Caco-2 (cell line): ENCODE measurements around the gene MYBBP1A. TPM values are rescaled to one million over a fixed set of nuclear protein-coding genes. Genes with fewer than 3 reads are reported as not detected.

ENCODE experiments used
- BruUV-seq: library from RNA; stranded (reverse); fragments of 400-500 nt; replicated peaks from 2 replicates; lab custom pipeline; 2021; lab: Mats Ljungman, UMichigan
- CTCF ChIA-PET: fragments of 300-600 bp; sonication (Branson Sonifier 250); formaldehyde crosslinking; loops from one replicate; lab custom pipeline; 2022; ENCODE audit warnings: antibody characterized with exemption; lab: Charles Lee
- POLR2A ChIA-PET: fragments of 300-600 bp; sonication (Branson Sonifier 250); formaldehyde crosslinking; loops from one replicate; lab custom pipeline; 2022; ENCODE audit warnings: antibody characterized with exemption; lab: Charles Lee
- DNase-seq, 2 experiments: peaks; one replicate each; pipeline versions ENCODE4 v3.0.0 to v3.0.0-alpha.2; 2020 to 2022
- H3K27me3 ChIP-seq: replicated peaks from 2 replicates; pipeline ENCODE4 v1.6.0; 2011; ENCODE audit warnings: low read length; ENCODE audit not compliant: control insufficient read depth, insufficient read depth
- H3K36me3 ChIP-seq: 2 replicates; pipeline ENCODE4 v1.5.1; 2011; ENCODE audit warnings: low read length; ENCODE audit not compliant: control insufficient read depth, insufficient read depth
- H3K4me1 ChIP-seq: fragments of 250-450 bp; sonication (Bioruptor Pico); 2 replicates; pipeline ENCODE4 v1.5.1; 2020; ENCODE audit warnings: mild to moderate bottlenecking
- H3K4me3 ChIP-seq: 2 replicates; pipeline ENCODE4 v1.5.1; 2011; ENCODE audit warnings: low read depth, mild to moderate bottlenecking, control low read depth, low read length
- H3K9me3 ChIP-seq: fragments of 250-450 bp; sonication (Bioruptor Pico); 2 replicates; pipeline ENCODE4 v1.5.1; 2020; ENCODE audit warnings: mild to moderate bottlenecking, moderate library complexity
- H3K27ac Mint-ChIP-seq: one replicate; pipeline ENCODE4 v1.8.0; 2022; ENCODE audit warnings: mixed read lengths; ENCODE audit not compliant: unreplicated experiment
- H3K27me3 Mint-ChIP-seq: one replicate; pipeline ENCODE4 v1.8.0; 2022; ENCODE audit warnings: mixed read lengths; ENCODE audit not compliant: insufficient read depth, unreplicated experiment
- H3K36me3 Mint-ChIP-seq: one replicate; pipeline ENCODE4 v1.8.0; 2022; ENCODE audit warnings: mild to moderate bottlenecking, mixed read lengths; ENCODE audit not compliant: insufficient read depth, unreplicated experiment
- H3K4me1 Mint-ChIP-seq: one replicate; pipeline ENCODE4 v1.8.0; 2022; ENCODE audit warnings: low read depth, mixed read lengths; ENCODE audit not compliant: unreplicated experiment
- H3K4me3 Mint-ChIP-seq: one replicate; pipeline ENCODE4 v1.8.0; 2022; ENCODE audit warnings: mild to moderate bottlenecking, moderate library complexity, mixed read lengths; ENCODE audit not compliant: unreplicated experiment
- H3K9me3 Mint-ChIP-seq: one replicate; pipeline ENCODE4 v1.8.0; 2022; ENCODE audit warnings: mixed read lengths; ENCODE audit not compliant: unreplicated experiment
- CTCF ChIP-seq, 2 experiments: fragments of 200-600 bp in 1 of 2; IDR thresholded peaks; 1 replicate in 1 of 2; 2 replicates in 1 of 2; pipeline versions ENCODE4 v1.5.1 to v1.8.0; 2011 to 2022; ENCODE audit warnings: antibody characterized with exemption in 1 of 2, control low read depth in 1 of 2, inconsistent platforms in 1 of 2, low read depth in 1 of 2, low read length in 1 of 2, mild to moderate bottlenecking in 1 of 2, moderate library complexity in 1 of 2; ENCODE audit not compliant: insufficient read depth in 1 of 2, severe bottlenecking in 1 of 2, unreplicated experiment in 1 of 2
- intact Hi-C: fragments of 100-400 bp; cut with micrococcal nuclease; formaldehyde crosslinking; loops from one replicate; pipeline ENCODE4 v1.10.0; 2022; ENCODE audit not compliant: unreplicated experiment
- total RNA-seq: library from RNA; stranded (reverse); gene quantifications from 2 replicates; pipeline ENCODE4 v1.2.3, GENCODE V29; 2022

Gene MYBBP1A
- total RNA-seq, 1 experiment from 2014 or later: 44.5 TPM

GRCh38 chr17:4548061-4548461, 7.1 kb downstream of the MYBBP1A start:
- no peaks in the 10 kb centered on the region for H3K4me1 ChIP-seq

DNA sequence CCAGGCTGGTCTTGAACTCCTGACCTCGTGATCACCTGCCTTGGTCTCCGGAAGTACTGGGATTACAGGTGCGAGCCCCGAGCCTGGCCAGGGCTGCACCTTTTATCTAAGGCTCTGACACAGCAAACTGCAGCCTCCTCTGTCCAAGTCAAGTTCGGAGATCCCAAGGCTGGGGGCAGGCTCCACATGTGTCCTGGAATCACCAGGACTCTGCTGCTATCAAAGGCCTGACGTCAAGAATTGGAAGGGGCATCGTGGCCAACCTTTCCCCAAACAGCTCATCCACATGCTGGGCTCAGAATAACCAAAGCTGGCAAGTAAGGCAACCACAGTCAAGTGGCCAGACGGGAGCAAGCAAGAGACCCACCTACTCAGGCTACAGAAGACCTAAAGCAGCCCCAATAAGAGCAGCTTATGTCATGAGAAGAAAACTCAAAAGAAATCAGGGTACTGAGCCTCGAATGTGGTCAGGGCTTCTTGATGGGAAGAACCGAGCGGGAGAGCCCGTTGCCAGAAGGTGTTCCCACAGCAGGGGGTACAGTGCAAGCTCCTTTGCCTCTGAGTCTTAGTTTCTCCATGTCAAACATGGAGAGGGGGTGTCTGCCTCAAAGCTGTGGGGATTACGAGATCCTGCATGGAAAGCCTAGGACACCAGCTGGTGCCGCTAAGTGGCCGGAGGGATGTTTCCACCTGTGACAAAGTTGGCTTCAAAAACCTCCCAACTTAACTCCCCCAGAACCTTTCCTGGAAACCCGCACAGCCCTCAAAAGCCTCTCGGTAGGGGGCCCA, 7.9 kb downstream of the MYBBP1A start:
- ChIA-PET CTCF (no interaction called here), POLR2A (no interaction called here)
- Histone ChIP-seq H3K9me3 (no peaks in the 10 kb centered on the region), H3K36me3 (no peaks in the 10 kb centered on the region), H3K4me1 (no peaks in the 10 kb centered on the region), H3K27me3 (no peaks in the 10 kb centered on the region), H3K4me3 (no peak overlapping the region)
- no TSS peak for BruUV-seq
- Mint-ChIP-seq H3K4me1 (no peaks in the 10 kb centered on the region), H3K36me3 (peaks cover 33% of the 10 kb centered on the region), H3K27me3 (no peaks in the 10 kb centered on the region), H3K4me3 (no peak overlapping the region), H3K27ac (no peak overlapping the region), H3K9me3 (no peaks in the 10 kb centered on the region)
- intact Hi-C loops: no loop called here
- no peak for TF ChIP-seq CTCF (IDR thresholded peaks at IDR 0.05; ENCODE audit: insufficient read depth in 1 of 2, low read depth in 1 of 2, low read length in 1 of 2, severe bottlenecking in 1 of 2, unreplicated experiment in 1 of 2)
- DNase-seq: no peak

More at GRCh38 chr17:4548061-4548461, 7.1 kb downstream of the MYBBP1A start:
- no peak overlapping the region for H3K4me3 Mint-ChIP-seq
- H3K9me3 Mint-ChIP-seq: no peaks in the 10 kb centered on the region
- CTCF ChIA-PET: no interaction called here
- intact Hi-C loops: no loop called here
- no peak overlapping the region for H3K4me3 ChIP-seq
- H3K27ac Mint-ChIP-seq: no peak overlapping the region
- H3K27me3 ChIP-seq: no peaks in the 10 kb centered on the region
- no peak for DNase-seq
- POLR2A ChIA-PET: no interaction called here
- no peaks in the 10 kb centered on the region for H3K36me3 ChIP-seq
- peaks cover 27% of the 10 kb centered on the region for H3K36me3 Mint-ChIP-seq
- H3K4me1 Mint-ChIP-seq: no peaks in the 10 kb centered on the region
- H3K27me3 Mint-ChIP-seq: no peaks in the 10 kb centered on the region
- no peaks in the 10 kb centered on the region for H3K9me3 ChIP-seq
- no peak for TF ChIP-seq CTCF (IDR thresholded peaks at IDR 0.05; ENCODE audit: insufficient read depth in 1 of 2, low read depth in 1 of 2, low read length in 1 of 2, severe bottlenecking in 1 of 2, unreplicated experiment in 1 of 2)
- BruUV-seq: no TSS peak

DNA sequence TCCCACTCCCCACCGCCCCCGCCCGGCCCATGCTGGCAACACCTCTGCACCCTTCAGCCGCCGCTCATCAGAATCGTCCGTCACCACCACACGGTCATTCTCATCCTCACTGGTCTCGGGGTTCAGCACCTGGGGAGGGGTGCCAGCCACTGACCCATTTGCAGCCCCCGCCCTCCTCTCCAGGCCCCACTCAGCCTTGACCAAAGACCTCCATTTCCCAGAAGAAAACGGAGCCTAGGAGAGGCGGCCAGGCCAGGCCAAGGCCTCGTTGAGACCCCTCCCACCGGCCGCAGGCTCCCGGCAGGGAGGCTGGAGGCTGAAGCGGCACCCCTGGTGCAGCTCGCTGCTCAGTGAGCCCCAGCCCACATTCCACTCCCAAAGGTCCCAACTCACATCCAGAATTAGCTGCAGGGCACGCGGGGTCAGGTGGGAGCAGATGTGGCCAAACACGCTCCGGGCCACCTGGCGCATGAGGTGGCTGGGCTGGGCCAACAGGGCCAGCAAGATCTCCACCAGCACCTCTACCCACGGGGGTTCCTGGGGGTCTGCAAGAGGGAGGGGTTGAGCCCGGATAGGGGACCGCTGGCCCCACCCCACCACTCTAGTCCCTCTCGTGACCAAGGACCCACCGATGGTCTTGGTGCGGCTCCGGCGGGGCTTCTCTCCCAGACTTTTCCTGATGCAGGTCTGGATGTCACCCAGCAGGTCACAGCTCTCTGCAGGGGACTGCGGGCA, 9.8 kb downstream of the MYBBP1A start:
- no TSS peak for BruUV-seq
- TF ChIP-seq CTCF (IDR thresholded peaks at IDR 0.05; ENCODE audit: insufficient read depth in 1 of 2, low read depth in 1 of 2, low read length in 1 of 2, severe bottlenecking in 1 of 2, unreplicated experiment in 1 of 2): no peak
- Histone ChIP-seq H3K27me3 (no peaks in the 10 kb centered on the region), H3K9me3 (no peaks in the 10 kb centered on the region), H3K4me1 (no peaks in the 10 kb centered on the region), H3K4me3 (no peak overlapping the region), H3K36me3 (no peaks in the 10 kb centered on the region)
- no peaks in the 10 kb centered on the region for H3K9me3 Mint-ChIP-seq
- H3K4me1 Mint-ChIP-seq: no peaks in the 10 kb centered on the region
- ChIA-PET CTCF (no interaction called here), POLR2A (no interaction called here)
- H3K36me3 Mint-ChIP-seq: peaks cover 31% of the 10 kb centered on the region
- intact Hi-C loops: no loop called here
- no peak overlapping the region for H3K27ac Mint-ChIP-seq
- no peak overlapping the region for H3K4me3 Mint-ChIP-seq
- no peak for DNase-seq
- no peaks in the 10 kb centered on the region for H3K27me3 Mint-ChIP-seq
